Measurements from ENCODE around the gene GRAMD2B.

DNA sequence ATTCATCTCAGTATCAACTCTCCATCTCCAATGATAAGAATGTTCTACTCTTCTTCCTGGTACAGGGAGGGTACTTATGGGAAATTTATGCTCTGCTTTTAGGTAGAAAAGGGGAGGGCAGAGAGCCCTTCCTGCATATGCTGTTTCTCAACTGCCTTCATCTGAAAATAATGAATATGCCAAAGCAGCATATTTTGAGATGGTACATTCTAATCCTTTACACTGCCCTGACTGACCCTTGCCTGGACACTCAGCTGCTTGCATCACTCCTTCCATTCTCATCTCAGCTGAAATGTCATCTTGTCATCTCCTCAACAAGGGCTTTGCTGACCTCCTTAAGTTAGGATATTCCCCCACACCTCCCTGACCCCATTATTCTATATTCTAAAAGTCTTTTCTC is 103.3 kb downstream of the GRAMD2B start:
- TF ChIP-seq, protein P1, sequence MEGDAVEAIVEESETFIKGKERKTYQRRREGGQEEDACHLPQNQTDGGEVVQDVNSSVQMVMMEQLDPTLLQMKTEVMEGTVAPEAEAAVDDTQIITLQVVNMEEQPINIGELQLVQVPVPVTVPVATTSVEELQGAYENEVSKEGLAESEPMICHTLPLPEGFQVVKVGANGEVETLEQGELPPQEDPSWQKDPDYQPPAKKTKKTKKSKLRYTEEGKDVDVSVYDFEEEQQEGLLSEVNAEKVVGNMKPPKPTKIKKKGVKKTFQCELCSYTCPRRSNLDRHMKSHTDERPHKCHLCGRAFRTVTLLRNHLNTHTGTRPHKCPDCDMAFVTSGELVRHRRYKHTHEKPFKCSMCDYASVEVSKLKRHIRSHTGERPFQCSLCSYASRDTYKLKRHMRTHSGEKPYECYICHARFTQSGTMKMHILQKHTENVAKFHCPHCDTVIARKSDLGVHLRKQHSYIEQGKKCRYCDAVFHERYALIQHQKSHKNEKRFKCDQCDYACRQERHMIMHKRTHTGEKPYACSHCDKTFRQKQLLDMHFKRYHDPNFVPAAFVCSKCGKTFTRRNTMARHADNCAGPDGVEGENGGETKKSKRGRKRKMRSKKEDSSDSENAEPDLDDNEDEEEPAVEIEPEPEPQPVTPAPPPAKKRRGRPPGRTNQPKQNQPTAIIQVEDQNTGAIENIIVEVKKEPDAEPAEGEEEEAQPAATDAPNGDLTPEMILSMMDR (IDR thresholded peaks at IDR 0.05; ENCODE audit: poor library complexity) = no peak
- TF ChIP-seq EZH2 (IDR thresholded peaks at IDR 0.05; ENCODE audit: borderline replicate concordance) (no peak), EZH2phosphoT487 (IDR thresholded peaks at IDR 0.05; ENCODE audit: low read depth, severe bottlenecking, unreplicated experiment) (no peak)
